B cell (primary cell): Measurements from ENCODE around the gene GYPC.

Source experiments
- EZH2 ChIP-seq: IDR thresholded peaks from 2 replicates; pipeline ENCODE4 v1.6.1; 2012; ENCODE audit warnings: borderline replicate concordance, low read depth, mild to moderate bottlenecking, moderate library complexity, low read length; ENCODE audit not compliant: insufficient read depth, poor library complexity, severe bottlenecking
- TF ChIP-seq, protein P1 (sequence below): fragments of 200-600 bp; IDR thresholded peaks from one replicate; pipeline ENCODE4 v1.8.0; 2022; ENCODE audit warnings: antibody characterized with exemption, mild to moderate bottlenecking

DNA sequence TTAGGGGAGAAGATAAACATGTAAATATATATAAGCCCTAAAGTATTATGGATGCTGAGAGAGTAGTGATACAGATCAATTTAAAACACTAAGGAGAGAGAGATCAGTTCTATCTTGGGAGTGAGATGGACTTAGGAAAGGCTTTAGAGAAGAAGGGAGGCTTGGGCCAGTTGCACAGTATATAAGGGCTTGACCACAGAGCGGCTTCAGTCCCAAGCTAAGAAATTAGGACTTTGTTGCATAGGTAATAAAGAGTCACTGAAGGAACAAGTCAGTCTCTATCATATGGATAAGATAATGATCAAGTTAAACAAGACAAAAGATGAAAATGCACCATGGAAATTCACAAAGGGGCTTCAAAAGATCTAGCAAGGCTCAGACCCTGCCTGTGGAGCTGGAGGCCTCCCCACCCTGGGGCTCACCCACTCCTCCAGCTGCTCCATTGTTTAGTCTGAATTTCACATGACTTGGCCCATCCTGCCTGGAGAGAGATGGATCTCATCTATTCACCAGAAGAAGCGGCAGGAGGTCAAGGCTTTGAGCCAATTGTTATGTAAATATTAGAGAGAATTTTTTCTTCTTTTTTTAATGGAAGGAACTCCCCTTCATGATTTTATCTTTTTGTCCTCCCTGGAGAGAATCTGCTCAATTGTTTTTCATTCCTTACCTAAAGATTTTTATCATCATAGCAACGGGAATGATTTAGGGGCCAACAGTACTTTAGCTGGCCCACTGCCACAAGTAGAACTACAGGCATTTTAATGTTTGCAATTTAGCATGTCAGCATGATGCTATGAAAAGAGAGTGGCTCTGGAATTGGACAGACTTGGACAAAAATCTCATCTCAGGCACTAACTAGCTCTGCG lies 44.0 kb downstream of the GYPC start:
- TF ChIP-seq, protein P1, sequence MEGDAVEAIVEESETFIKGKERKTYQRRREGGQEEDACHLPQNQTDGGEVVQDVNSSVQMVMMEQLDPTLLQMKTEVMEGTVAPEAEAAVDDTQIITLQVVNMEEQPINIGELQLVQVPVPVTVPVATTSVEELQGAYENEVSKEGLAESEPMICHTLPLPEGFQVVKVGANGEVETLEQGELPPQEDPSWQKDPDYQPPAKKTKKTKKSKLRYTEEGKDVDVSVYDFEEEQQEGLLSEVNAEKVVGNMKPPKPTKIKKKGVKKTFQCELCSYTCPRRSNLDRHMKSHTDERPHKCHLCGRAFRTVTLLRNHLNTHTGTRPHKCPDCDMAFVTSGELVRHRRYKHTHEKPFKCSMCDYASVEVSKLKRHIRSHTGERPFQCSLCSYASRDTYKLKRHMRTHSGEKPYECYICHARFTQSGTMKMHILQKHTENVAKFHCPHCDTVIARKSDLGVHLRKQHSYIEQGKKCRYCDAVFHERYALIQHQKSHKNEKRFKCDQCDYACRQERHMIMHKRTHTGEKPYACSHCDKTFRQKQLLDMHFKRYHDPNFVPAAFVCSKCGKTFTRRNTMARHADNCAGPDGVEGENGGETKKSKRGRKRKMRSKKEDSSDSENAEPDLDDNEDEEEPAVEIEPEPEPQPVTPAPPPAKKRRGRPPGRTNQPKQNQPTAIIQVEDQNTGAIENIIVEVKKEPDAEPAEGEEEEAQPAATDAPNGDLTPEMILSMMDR, result no peak
- no peak for TF ChIP-seq EZH2
